HG03457 (cell line): Measurements from ENCODE around the gene POR.
A peak's percentile ranks its signal among the peaks of the same experiment; 100 is the strongest.
"Not testable (repeated sequence)": the region's sequence is repeated elsewhere in the genome, so short reads cannot be mapped to it uniquely, and the experiment has no call there.

Experiments used
- ATAC-seq: cut with Tn5 transposase; IDR thresholded peaks from one replicate; pipeline ENCODE4 v1.9.1; 2021; ENCODE audit warnings: moderate number of reproducible peaks; ENCODE audit not compliant: unreplicated experiment

The POR gene

DNA sequence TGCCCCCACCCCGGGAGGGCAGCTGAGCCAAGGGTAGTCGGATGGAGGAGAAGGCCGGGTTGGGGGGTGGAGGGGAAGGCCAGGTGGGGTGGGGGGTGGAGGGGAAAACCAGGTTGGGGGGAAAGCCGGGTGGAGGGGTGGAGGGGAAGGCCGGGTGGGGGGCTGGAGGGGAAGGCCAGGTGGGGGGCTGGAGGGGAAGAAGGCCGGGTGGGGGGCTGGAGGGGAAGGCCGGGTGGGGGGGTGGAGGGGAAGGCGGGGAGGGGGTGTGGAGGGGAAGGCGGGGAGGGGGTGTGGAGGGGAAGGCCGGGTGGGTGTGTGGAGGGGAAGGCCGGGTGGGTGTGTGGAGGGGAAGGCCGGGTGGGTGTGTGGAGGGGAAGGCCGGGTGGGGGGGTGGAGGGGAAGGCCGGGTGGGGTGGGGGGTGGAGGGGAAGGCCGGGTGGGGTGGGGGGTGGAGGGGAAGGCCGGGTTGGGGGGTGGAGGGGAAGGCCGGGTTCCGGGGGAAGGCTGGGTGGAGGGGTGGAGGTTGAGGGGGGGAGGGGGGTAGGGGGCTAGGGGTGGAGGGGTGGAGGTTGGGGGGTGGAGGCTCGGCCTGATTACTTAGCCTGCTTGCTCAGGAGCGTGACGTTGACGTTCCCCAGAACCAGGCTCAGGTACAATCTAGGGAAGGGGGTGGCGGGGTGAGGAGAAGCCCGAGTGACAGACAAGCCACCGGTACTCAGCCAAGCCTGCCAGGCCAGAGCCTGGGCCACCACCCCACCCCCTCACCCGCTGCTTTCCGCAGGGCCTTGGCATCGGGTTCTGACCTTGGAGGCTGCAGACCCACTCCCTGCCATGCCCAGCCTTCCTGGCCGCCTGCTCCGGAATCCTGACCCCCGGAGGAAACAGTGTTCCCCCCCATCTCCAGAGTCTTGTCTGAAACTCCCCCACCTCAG is 73.9 kb downstream of the POR start:
- no peak for ATAC-seq

DNA sequence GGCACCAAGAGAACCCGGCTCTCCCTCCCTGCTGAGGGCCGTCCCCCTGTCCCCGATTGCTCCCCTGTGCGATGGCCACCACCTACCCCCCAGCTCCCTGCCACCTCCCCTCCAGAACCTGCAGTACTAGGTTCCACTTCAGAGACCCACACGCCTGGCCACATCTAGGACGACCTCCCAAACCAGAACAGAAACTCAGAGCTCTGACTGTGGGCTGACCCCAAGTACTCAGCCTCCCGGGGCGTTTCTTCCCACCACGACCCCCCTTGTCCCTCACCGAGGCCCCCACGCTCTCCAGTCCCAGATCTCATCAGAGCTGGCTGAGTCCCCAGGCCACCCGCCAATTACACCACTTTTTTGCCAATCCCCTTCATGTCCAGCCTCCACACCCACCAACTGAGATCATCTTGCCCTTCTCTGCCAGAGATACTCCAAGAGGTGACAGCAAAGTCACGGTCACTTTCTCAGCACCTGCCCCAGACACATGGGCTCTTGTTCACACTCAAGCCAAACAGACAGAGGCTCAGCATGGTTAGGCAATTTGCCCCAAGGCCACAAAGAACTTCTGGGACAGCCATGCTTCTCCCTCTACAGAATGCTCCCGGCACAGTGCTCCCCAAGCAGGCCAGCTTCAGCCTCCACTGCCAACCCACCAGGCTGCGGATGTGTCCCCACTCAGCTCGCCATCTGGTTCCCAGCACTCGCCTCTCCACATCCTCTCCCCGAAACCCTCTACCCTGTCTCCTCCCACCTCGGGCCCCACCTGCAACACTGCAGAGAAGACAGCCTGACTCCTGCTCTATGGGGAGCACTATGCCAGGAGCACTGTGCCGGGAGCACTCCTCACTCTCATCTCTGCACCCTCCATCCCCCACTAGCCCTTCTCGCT is 74.8 kb downstream of the POR start:
- no peak for ATAC-seq

DNA sequence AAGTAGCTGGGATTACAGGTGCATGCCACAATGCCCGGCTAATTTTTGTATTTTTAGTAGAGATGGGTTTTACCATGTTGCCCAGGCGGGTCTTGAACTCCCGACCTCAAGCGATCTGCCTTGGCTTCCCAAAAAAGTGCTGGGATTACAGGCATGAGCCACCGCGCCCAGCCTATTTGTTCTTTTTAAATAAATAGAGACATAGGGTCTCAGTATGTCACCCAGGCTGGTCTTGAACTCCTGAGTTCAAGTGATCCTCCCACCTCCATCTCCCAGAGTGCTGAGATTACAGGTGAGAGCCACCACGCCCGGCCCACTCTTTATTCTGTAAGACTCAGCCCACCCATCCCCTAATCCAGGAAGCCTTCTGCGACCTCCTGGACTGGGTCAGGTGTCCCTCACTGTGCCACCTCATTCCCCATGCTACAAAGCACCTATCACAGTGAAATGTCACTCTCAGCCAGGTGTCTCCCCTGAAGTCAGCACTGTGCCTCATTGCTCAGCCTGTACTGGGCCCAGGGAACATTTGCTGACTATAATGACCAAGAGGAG is 76.7 kb downstream of the POR start:
- ATAC-seq = no peak

DNA sequence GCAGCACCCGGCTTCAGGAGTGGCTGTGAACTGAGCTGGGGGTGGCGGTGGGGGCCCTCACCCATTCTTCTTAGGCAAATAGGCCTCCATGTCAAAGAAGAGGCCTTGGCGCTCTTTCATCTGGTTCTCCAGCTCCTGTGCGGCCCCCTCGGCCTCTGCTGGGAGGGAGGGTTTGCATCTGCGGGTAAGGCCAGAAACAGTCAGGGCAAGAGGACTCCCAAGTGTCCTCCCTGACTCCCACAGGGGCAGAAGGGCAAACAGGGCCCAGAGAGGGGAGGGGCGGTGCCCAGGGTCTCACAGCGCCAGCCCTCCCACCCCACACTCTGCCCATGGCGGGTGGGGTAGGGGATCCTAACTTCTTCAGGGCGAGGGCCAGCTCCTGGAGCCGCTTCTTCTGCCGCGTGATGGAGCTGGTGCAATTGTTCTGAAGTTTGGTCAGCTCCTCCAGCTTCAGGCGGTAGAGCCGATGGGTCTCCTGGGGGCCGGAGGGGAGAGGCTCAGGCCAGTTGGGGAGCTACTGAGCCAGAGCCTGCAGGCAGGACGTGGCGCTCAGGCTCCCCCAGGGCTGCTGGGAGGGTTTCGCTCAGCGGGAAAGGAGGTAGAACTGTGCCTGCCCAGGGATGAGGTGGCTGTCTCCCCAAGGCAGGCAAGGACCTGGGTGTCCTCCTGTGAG is 77.3 kb downstream of the POR start:
- ATAC-seq = no peak

DNA sequence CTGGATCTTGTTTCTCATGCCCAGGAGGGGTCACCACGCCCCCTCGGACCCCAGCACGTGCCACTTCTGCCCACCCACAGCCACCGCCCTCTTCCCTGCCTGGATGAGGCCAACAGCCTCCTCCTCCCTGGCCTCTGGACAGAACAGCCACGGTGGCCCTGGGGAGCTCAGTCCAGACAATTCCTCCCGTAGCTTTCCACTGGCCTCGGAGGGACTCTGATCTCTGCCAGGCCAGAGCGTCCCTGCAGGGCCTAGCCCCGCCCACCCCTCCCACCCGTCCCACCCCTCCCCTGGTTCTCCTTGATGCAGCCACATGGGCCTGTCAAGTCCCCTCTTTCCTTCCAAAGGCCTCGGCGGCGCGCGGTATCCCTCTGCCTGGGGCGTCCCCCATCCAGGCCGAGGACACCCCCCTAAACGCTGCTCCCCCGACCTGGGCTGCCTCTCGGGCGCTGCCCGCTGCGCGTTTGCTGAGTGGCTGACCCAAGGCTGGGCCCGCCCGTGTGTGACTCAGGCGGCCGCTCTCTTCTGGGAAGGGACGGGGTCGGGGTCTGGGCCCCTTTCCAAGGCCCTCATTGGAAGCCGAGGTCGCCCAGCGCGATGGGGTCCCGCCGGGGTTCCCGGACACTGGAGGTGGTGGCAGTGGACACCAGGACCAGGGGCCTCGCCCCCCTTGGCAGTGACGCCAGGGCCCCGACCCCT is 78.9 kb downstream of the POR start:
- no peak for ATAC-seq

DNA sequence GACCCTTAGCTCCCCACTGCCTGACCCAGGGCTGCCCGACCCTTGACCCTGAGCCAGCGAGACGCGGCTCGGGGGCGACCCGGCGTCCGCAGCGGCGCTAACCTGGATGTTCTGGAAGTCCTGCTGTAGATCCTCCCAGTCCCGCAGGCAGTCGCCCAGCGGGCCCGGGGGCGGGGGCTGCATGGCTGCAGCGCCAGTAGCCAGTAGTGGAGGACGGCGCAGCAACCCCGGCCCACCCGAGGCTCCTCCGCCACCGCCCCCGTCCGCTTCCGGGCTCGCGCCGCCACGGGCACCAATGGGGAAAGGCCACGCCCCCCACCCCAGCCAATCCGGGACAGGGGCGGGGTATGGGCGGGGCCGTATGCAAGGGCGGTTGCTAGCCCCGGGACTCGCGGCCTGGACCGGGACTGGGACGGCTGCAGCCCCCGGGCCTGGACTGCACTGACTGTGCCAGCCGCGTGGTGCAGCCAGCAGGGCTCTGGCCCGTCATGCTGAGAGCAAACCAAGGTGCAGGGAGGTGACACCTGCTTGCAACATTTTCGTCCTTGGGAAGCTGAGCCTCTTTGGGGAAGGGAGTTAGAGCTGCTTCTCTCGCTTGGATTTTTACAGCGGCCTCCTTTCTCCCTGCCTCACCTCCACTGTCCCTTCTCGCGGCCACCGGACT is 79.6 kb downstream of the POR start, which contains the start of gene TMEM120A:
Gene TMEM120A, minus strand, starts transcription at position 208 of the 664 bp plus-strand sequence. Its CDS starts 25 bp downstream, at position 183.
- ATAC-seq = peak; percentile 82

DNA sequence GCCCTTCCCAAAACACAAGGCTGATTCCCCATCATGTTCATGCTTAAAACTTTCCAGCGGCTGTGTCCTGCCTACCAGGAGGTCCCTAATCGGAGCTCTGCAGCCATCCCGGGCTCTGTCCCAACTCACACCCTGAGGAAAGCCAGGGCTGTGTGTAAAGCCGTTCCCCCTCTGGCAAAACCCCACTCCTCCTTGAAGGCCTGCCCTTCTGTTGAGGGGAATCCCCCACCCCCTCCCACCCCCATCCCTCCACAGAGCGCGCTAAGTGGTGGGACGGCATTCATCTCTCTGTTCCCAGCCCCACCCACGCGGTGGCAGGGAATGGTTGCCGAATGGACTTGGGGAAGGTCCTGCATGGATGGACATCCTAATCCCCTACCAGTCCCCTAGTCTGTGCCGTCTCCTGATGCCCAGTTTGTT is 80.1 kb downstream of the POR start:
- ATAC-seq = no peak

DNA sequence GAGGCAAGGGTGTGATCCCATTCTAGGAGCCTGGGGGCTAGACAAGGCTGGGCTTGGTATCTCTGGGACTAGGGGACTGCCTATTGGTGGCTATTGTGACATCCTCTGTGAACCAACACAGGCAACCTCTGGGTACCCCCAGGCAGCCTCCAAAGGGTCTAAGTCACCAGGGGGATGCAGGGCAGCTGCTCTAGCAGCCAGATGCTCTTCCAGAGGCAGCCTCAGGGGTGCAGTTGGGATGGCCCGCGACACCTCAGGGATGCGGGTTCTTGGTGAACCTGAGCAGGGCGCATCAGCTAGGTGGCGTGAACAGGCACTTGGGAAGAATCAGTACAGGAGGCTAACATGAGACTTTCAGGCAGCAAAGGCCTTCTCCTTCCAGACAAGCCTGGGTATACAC is 81.0 kb downstream of the POR start:
- no peak for ATAC-seq

DNA sequence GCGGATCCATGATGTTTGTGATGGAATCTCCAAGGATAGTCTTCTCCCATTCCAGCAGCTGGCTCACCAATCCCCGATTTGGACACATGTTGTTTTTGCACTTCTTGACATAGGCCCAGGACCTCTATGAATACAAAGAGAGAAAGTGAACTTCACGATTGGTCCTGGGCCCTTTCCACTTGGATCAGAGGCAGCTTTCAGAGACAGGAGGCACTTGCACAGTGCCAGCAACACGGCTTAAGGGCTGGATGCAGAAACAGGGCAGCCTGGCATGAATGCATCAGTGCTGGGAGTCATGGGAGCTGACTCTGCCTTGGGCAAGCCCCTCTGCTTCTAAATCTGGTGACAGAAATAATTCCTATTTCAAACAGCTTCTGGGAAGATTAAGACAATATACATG is 81.5 kb downstream of the POR start:
- no peak for ATAC-seq

DNA sequence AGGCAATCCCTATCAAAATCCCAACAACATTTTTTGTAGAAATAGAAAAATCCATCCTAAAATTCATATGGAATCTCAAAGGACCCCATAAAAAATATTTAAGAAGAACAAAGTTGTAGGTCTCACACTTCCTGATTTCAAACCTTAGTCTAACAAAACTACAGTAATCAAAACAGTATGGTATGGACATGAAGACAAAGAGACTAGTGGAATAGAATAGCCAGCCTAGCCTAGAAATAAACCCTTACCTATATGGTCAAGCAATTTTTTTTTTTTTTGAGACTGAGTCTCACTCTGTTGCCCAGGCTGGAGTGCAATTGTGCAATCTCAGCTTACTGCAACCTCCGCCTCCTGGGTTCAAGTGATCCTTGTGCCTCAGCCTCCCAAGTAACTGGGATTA is 83.1 kb downstream of the POR start:
- no peak for ATAC-seq

DNA sequence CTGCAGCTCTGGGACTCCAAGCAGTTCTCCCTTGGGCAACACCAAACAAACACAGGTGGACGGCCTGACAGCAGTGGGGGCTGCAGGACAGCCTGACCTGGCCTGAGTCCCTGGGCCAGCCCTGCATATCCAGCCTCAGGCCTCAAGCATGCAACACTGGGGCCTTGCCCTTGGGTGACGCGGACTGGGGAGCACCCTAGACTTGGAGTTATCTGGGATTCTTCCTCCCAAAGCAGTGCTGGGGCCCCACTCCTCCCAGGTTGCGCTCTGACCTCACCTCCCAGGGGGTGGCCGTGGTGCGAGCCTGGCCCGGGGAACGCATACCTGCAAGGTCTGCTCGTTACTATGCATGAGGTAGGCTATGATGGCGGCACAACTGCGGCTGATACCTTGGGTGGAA is 85.6 kb downstream of the POR start:
- no peak for ATAC-seq

DNA sequence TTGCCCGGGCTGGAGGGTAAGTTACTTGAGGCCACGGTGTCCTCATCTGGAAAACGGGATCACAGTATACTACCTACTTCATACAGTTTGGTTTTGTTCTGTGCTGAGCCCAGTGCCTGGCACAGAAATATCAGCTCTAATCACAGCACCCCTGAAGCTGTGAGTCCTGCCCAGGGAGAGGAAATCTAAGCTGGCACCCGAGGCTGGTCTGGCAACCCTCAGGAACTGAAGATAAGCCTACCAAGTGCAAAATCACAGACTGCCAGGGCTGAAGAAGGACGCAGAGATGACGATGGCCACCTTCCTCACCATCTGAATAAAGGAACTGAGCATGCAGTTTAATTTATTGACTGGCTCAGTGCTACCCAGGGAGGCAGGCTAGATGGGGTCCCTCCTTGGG is 87.2 kb downstream of the POR start:
- ATAC-seq = no peak

DNA sequence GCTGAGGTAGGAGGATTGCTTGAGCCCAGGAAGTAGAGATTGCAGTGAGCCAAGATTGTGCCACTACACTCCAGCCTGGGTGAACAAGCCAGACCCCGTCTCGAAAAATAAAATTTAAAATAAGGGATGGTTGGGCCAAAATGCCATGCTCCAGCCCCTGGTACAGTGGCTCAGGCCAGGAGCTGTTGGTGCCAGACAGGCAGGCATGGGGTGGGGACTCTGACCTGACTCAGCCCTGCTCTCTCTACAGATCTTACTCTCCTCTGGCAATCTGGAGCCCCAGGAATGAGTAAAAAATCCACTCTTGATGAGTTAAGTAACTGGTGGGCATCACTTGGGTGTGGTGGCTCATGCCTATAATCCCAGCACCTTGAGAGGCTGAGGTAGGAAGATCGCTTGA is 87.9 kb downstream of the POR start:
- no peak for ATAC-seq

DNA sequence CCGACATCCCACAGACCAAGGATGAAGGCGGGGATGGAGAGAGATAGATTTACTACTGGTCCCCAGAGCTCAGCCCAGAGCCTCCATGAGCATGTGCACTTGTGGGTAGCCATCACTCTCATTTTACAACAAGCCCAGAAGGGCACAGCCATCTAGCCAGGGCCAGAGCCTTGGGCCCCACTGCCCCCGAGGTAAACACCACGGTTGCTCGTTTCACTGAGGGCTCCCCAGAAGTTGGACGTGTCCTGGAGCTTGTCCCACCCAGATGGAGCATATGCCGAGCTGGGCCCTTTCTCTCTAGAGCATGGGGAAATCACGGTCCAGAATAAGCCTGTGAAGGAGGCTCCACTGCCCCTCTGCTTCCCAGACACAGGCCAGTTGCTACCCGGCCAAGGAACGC is 88.4 kb downstream of the POR start:
- ATAC-seq = no peak

DNA sequence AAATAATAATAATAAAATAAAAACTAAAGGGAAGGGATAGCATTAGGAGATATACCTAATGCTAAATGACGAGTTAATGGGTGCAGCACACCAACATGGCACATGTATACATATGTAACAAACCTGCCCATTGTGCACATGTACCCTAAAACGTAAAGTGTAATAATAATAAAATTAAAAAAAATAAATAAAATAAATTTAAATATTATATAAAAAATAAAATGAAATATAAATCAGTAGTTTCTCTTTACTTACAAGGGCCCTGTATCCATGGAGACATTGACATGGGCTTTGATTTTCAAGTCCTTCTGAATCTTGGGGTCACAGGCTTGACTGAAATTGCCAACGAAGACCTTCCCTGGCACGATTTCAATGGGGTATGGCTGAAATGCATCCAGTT is 90.0 kb downstream of the POR start:
- ATAC-seq = not testable (repeated sequence)

DNA sequence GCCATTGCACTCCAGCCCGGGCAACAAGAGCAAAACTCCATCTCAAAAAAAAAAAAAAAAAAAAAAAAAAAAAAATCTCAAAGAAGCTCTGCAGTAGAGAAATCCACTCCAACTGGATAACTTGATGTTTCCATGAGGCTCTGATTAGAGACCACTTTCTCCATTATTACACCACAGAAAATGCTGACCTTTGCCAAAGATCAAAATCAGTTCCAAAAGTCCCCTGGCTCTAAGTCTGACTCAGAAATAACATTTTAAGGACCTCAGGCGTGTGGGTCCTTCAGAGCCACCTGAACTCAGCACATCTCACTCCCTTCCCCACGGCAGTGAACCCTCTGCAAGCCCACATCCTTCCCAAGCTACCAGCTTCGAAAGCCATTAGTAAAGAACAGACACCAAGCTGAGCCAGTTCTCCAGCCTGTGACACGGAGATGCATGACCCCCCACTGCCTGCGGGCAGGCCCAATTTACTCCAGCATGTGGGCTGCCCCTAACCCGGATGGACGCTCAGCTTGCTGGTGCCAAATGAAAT is 93.3 kb downstream of the POR start:
- ATAC-seq = no peak

DNA sequence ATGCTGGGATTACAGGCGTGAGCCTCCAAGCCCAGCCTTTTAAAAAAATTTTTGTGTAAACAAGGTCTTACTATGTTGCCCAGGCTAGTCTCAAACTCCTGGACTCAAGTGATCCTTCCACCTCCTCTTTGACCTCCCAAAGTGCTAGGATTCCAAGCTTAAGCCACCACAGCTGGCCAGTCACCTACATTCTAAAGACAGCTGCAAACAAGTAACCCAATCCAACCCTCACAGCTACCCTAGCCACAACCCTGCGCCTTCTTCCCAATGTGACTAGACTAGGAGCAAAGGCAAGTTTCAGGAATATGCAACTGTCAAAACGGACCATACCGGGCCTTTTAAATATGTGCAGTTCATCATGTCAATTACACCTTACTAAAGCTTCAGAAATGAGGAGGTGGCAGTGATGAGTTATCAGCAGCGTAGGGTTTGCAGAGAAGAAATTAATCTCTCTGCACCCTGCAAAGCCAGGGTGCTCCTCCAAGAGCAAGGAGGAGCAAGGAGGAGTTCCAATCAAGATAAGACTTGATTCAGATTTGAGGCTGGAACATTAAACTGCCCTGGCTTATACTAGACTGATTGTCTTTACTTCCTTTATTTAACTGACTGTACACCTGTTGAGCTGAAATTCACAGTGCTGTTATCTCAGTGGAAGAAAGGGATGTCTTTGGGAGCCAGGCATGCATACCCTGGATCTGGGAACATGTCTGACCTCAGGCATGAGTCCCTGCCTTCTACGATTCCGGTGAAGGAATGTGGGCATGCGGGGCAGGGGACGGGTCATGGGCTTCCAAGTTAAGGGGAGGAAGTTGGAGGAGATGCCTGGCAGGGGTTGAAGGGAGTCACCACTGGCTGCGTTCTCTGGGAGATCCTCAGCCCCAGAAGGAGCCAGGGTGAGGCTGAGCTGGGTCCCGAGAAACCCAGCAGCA is 95.0 kb downstream of the POR start:
- ATAC-seq = no peak

DNA sequence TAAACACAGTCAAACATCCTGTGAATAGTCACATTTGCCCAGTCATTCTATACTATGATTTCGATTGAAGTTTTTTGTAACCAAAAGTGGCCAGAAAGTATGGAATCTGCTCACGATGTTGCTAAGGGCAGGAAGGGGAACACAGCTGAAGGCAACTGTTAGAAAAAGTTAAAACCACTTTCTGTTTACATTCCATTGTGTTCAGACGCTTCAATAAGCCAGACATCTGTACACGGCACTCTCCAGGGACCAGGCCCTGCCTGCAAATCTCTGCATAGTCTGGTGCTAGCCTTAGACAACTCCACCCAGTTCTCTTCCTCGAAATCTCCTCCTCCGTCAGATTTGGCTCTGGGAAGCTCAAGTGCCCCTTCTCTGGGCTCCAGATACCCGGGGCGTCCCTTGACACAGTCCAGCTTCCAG is 96.5 kb downstream of the POR start:
- ATAC-seq = no peak
